Prostate gland (tissue), 2 donors: ENCODE data around the gene LRRC51. TPM values are rescaled to one million over a fixed set of nuclear protein-coding genes. Genes with fewer than 3 reads are reported as not detected.

Experiments
- DNase-seq: peaks from one replicate; pipeline ENCODE4 v3.0.0-alpha.2; 2019; ENCODE audit warnings: low spot score
- H3K27ac ChIP-seq, 2 donors: fragments of 200-600 bp; sonication (generic); 2 replicates each; pipeline ENCODE4 v1.5.1; 2017 to 2019
- H3K27me3 ChIP-seq: fragments of 200-600 bp; sonication (generic); replicated peaks from 2 replicates; pipeline ENCODE4 v1.5.1; 2019; ENCODE audit not compliant: insufficient read depth
- H3K36me3 ChIP-seq, 2 donors: fragments of 200-600 bp; sonication (generic); 1 replicate in 1 of 2; 2 replicates in 1 of 2; pipeline versions ENCODE4 v1.5.1 to v1.8.1; 2017 to 2019
- H3K4me1 ChIP-seq: fragments of 200-600 bp; sonication (generic); replicated peaks from 2 replicates; pipeline ENCODE4 v1.5.1; 2019
- H3K4me3 ChIP-seq, 2 donors: fragments of 200-600 bp; sonication (generic); 2 replicates each; pipeline ENCODE4 v1.5.1; 2017 to 2019
- H3K9me3 ChIP-seq: fragments of 200-600 bp; sonication (generic); 2 replicates; pipeline ENCODE4 v1.5.1; 2017
- POLR2A ChIP-seq: fragments of 450-650 bp; IDR thresholded peaks from one replicate; pipeline ENCODE4 v1.6.1; 2016; ENCODE audit warnings: antibody characterized with exemption, mild to moderate bottlenecking
- POLR2AphosphoS5 ChIP-seq: sonication (generic); formaldehyde crosslinking; IDR thresholded peaks from one replicate; pipeline ENCODE4 v1.6.1; 2017; ENCODE audit warnings: antibody characterized with exemption
- WGBS: methylation state at CpG from one replicate; pipeline ENCODE4 v1.1.5; 2018; 5-methylcytosine and 5-hydroxymethylcytosine counted together
- intact Hi-C: fragments of 100-400 bp; cut with DNase I; formaldehyde crosslinking; loops from one replicate; pipeline ENCODE4 v1.14.2; 2022
- total RNA-seq, 2 donors: library from RNA; depleted of rRNA; stranded (reverse); fragments of >200 nt; gene quantifications; one replicate each; pipeline ENCODE4 v1.1.0, GENCODE V29; 2016
- TF ChIP-seq, protein P1 (sequence below), 4 experiments: fragments of 200-600 bp in 2 of 4; fragments of 450-650 bp in 2 of 4; sonication (generic) in 2 of 4; IDR thresholded peaks; 1 replicate in 3 of 4; 2 replicates in 1 of 4; pipeline ENCODE4 v1.5.1; 2016 to 2019; ENCODE audit warnings: antibody characterized with exemption in 4 of 4, mild to moderate bottlenecking in 2 of 4, moderate library complexity in 2 of 4

Gene LRRC51
- total RNA-seq, 2 donors from 2014 or later, result 13.1 to 25.1 TPM

DNA sequence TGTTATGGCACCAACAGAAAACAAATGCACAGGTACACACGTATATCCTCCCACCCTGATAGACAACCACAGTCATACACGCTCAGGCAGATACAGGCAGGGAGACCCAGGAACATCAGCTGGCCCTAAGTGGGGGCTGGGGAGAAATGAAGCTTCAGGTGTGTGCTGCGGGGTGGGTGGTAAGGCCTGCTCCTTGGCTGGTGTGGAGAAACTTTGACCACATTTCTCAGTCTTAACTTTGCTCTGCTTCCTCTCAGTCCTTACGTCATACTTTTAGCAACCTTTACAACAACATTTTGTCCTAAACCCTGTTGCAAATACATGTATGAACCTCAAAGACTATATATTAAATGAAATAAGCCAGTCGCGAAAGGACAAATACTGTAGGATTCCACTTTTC, 38.5 kb downstream of the LRRC51 start:
- WGBS, result 84% methylated on average over 6 of the region's 6 CpGs
- Histone ChIP-seq H3K4me3 (no peak overlapping the region), H3K27ac (no peak overlapping the region), H3K9me3 (no peaks in the 10 kb centered on the region), H3K27me3 (no peaks in the 10 kb centered on the region), H3K36me3 (no peaks in the 10 kb centered on the region), H3K4me1 (no peaks in the 10 kb centered on the region)
- no peak for DNase-seq
- TF ChIP-seq, protein P1, sequence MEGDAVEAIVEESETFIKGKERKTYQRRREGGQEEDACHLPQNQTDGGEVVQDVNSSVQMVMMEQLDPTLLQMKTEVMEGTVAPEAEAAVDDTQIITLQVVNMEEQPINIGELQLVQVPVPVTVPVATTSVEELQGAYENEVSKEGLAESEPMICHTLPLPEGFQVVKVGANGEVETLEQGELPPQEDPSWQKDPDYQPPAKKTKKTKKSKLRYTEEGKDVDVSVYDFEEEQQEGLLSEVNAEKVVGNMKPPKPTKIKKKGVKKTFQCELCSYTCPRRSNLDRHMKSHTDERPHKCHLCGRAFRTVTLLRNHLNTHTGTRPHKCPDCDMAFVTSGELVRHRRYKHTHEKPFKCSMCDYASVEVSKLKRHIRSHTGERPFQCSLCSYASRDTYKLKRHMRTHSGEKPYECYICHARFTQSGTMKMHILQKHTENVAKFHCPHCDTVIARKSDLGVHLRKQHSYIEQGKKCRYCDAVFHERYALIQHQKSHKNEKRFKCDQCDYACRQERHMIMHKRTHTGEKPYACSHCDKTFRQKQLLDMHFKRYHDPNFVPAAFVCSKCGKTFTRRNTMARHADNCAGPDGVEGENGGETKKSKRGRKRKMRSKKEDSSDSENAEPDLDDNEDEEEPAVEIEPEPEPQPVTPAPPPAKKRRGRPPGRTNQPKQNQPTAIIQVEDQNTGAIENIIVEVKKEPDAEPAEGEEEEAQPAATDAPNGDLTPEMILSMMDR (IDR thresholded peaks at IDR 0.05), result no peak
- TF ChIP-seq POLR2AphosphoS5 (no peak), POLR2A (no peak)
- intact Hi-C loops, result loop anchor here (10.0 kb wide), 1 partner anchor 316 kb away; the partner anchor contains the start of gene CLPB

DNA sequence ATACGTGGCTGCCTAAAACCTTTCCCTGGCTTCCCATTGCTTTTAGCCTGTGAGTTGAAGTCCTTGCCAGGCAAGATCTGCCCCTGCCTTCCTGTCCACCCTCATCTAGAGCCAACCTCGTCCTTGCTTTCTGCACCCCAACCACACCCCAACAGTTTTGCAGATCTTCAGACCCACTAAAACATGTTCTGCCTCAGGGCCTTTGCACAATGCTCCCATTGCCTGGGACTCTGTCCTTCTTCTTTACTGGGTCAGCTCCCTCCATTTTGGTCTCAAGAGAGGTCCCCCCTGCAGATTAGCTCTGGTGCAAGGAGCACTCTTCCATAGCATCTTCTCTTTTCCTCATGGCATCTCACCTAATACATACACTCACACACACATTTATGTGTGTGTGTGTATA, 40.3 kb downstream of the LRRC51 start:
- no peaks in the 10 kb centered on the region for H3K4me1 ChIP-seq
- H3K27ac ChIP-seq, result no peak overlapping the region
- H3K27me3 ChIP-seq, result no peaks in the 10 kb centered on the region
- intact Hi-C loops, result no loop called here
- H3K36me3 ChIP-seq, result no peaks in the 10 kb centered on the region
- TF ChIP-seq POLR2A (no peak), POLR2AphosphoS5 (no peak)
- TF ChIP-seq, protein P1 (IDR thresholded peaks at IDR 0.05), result no peak
- WGBS, result 78% methylated on average over 2 of the region's 2 CpGs
- no peak overlapping the region for H3K4me3 ChIP-seq
- no peak for DNase-seq
- H3K9me3 ChIP-seq, result no peaks in the 10 kb centered on the region

DNA sequence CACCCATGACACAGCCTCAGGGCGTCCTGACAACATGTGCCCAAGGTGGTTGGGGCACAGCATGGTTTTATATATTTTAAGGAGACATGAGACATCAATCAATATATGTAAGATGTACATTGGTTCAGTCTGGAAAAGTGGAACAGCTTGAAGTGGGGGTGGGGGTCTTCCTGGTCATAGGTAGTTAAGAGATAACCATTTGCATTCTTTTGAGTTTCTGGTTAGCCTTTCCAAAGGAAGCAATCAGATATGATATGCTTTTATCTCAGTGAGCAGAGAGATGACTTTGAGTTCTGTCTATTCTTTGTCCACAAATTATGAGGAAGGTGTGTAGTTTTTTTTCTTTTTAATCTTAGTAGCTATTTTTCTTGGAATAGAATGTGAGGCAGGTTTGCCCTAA, 42.0 kb downstream of the LRRC51 start:
- no peak overlapping the region for H3K4me3 ChIP-seq
- 81% methylated on average over 1 of the region's 1 CpG for WGBS
- H3K36me3 ChIP-seq, result no peaks in the 10 kb centered on the region
- H3K9me3 ChIP-seq, result no peaks in the 10 kb centered on the region
- H3K4me1 ChIP-seq, result no peaks in the 10 kb centered on the region
- no peak overlapping the region for H3K27ac ChIP-seq
- no peak for TF ChIP-seq POLR2A
- no peak for TF ChIP-seq POLR2AphosphoS5
- TF ChIP-seq, protein P1 (IDR thresholded peaks at IDR 0.05), result no peak
- intact Hi-C loops, result no loop called here
- H3K27me3 ChIP-seq, result no peaks in the 10 kb centered on the region
- DNase-seq, result no peak

DNA sequence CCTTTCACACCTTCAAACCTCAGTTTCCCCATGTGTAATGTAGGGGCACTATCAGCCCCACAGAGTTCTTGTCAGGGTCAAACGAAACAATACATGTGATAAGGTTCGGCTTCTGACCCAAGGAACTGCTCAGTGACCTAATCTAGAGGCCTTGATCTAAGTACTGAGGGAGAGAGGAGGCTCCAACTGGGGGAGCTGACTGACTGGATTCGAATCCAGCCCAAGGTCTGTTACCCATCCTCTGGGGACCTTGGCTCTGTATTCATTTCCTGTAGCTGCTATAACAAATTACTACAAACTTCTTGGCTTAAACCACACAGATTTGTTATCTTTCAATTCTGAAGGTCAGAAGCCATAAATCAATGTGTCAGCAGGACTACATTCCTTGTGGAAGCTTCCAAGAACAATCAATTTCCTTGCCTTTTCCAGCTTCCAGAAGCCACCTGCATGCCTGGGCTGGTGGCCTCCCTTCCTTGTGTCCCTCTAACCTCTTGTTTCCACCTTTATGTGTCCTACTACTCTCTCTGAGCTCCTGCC, 42.5 kb downstream of the LRRC51 start:
- Histone ChIP-seq H3K27ac (no peak overlapping the region), H3K4me1 (no peaks in the 10 kb centered on the region), H3K9me3 (no peaks in the 10 kb centered on the region), H3K4me3 (no peak overlapping the region), H3K36me3 (no peaks in the 10 kb centered on the region), H3K27me3 (no peaks in the 10 kb centered on the region)
- 85% methylated on average over 3 of the region's 3 CpGs for WGBS
- no peak for DNase-seq
- TF ChIP-seq, protein P1 (IDR thresholded peaks at IDR 0.05), result no peak
- TF ChIP-seq POLR2A (no peak), POLR2AphosphoS5 (no peak)
- intact Hi-C loops, result no loop called here

DNA sequence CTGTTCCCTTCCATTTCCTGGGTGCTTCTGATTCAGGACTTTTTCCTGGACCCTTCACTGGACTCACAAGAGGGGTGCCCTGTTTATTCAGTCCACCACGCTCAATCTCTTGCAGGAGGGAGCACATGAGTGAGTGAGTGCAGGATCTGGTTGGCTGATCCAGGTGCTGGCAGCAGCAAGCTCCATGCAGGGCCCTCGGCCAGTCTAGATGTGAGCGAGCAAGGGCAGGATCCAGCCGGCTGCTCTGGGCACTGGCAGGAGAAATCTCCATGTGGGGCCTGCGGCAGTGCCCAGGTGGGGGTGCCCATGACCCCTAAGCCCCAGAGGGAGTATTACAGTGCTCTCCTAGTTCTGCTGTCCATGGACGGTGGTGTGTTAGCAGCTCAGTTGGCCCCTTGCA, 43.4 kb downstream of the LRRC51 start:
- no peaks in the 10 kb centered on the region for H3K4me1 ChIP-seq
- DNase-seq, result no peak
- H3K27me3 ChIP-seq, result no peaks in the 10 kb centered on the region
- no peak overlapping the region for H3K27ac ChIP-seq
- H3K9me3 ChIP-seq, result no peaks in the 10 kb centered on the region
- no peak for TF ChIP-seq POLR2AphosphoS5
- TF ChIP-seq POLR2A, result no peak
- TF ChIP-seq, protein P1 (IDR thresholded peaks at IDR 0.05), result no peak
- no peaks in the 10 kb centered on the region for H3K36me3 ChIP-seq
- intact Hi-C loops, result no loop called here
- 66% methylated on average over 6 of the region's 6 CpGs for WGBS
- H3K4me3 ChIP-seq, result no peak overlapping the region
